Stimulated activated CD4-positive, alpha-beta T cell treated with anti-CD3 and anti-CD28 coated beads, Interleukin-4, amount 100 ng/mL, for 24 hours (primary cell): ENCODE measurements around the gene EEF2K.
A peak's percentile ranks its signal among the peaks of the same experiment; 100 is the strongest.
"Not testable (repeated sequence)": the region's sequence is repeated elsewhere in the genome, so short reads cannot be mapped to it uniquely, and the experiment has no call there.

Source experiments
- DNase-seq: peaks from one replicate; pipeline ENCODE4 v3.0.0-alpha.2; 2020

EEF2K gene

DNA sequence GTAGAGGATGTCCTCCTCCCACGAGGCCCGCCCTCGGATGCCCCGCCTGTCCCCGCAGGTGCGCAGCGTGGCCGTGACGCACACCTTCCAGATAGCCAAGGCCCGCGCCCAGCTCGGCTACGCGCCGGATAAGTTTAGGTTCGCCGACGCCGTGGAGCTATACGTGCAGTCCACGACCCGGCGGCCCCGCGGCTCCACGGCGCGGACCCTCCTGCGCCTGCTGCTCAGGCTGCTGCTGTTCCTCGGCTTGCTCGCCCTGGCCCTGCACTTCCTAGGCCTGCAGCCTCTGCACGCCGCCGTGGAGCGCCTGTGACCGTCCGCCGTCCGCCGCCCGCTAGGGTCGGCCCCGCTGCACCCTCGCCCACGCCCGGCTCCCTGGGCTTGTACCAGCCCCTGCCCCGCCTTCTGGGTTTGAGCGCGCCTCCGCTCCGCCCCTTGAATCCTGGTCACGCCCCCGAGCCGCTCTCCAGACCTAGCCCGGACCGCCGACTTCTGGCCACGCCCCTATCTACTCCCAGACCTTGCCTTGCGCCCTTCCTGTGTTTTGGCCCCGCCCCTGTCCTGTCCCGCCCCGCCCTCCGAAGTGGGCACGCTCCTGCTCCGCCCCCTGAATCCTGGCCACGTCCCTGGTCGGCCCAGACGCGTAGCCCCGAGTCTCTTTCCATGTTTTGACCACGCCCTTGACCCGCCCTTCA lies 15.8 kb upstream of the EEF2K start:
- peak; percentile 99 for DNase-seq

DNA sequence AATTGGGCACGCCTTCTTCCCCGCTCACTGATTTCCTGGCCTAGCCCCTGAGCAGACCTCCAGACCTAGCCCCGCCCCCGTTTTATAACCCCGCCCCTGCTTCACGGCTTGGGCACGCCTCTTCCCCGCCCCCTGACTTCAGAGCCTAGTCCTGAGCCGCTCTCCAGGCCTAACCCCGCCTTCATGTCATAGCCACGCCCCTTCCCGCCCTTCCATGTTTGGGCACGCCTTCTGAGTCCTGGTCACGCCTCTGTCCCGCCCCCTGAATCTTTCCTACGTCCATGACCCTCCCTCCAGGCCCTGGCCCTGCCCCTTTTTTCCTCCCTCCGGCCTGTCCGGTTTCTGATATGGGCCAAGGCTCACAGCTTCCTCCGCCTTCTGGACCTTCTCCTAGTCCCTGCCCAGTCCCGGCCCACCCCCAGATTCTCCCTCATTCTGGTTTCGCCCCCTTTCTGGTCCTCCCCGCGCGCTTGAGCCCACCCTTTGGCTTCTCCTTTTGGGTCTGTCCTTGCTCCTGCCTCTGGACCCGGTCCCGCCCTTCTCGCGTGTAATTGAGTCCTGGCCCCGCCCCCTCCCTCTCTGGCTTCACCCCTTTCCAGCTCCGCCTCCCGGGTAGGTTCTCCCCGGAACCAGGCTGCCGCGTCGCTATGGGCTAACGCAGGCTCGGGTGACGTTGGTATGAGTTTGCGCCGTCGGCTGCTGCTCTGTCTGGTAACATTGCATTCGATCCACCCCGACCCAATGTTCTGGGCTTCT lies 15.1 kb upstream of the EEF2K start:
- DNase-seq = peak; percentile 99

DNA sequence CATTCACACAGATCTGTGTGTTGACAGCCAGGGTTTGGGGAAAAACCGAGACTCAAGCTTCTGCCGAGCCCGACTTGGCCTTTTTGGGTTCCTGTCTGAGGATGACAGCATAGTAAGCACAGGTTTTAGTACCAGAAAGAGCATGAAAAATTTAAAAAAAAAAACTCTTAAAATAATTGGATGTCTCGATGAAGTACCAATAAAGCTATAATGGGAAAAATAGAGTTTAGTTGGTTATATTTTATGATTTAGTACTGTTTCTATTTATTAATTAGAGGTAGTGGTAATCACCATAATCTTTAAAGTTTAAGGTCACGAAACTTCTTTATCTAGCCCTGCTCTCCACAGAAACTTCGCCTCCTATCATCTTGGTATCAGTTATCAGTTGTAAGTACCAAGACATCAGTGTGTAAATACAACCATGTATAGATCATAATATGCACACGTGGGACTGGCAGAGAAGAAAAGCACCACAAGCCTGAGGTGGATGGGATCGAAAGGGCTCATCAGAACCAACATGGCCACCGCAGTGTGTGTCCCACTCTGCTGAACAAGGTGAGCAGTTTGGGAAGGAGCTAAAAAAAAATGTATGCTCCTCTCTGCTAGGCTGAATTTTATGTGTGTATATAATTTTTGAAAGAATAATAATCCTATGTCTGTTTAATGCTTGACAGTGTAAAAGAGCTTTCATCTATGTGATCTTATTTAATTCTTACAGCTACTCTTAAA lies 14.4 kb upstream of the EEF2K start:
- peak; percentile 43 for DNase-seq

DNA sequence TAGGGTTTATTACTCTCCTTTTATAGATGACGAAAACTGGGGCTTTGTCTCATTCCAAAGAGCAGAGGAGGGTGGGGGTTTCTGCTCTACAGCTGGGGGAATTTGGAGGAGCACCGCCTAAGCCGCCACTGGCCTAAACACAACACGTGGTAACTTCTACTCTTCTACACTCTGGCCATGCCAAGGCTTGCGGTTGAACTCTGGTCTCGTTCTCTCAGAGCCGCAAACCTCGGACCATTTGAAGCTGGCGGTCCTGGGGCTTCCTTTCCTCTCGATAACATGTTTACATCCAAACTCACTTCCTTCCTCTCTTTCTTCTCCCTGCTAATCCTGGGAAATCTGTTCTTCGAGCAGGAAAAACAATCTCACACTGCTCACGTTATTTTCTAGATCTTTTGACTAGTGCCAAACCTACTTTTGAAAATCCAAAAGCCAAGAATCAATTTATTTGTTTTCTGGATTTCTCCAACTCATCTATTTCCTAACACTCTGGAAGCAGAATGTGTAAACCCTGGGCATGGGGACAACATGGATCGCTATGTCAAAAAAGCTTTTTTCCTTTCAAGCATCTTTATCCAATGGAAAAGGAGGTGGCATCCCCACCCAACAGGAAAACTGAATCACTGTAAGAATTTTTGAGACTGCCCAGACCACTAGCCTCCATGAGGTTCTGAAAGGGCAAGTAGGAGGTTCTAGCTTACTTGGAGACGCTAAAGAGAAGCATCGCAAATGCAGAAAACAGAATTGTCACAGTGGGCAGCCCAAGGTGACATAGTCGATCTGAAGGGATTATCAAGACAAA lies 13.6 kb upstream of the EEF2K start:
- DNase-seq = peak; percentile 78

DNA sequence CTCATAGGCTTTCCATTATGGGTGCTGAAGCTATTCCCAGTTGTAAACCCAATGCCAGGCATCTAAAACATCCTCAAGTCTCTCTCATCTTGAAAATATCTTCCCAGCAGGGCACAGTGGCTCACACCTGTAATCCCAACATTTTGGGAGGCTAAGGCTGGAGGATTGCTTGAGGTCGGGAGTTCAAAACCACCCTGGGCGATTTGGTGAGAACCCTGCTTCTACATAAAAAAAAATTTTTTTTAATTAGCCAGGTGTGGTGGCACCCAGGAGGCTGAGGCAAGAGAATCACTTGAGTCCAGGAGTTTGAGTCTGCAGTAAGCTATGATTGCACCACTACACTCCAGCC lies 13.0 kb upstream of the EEF2K start:
- no peak for DNase-seq

DNA sequence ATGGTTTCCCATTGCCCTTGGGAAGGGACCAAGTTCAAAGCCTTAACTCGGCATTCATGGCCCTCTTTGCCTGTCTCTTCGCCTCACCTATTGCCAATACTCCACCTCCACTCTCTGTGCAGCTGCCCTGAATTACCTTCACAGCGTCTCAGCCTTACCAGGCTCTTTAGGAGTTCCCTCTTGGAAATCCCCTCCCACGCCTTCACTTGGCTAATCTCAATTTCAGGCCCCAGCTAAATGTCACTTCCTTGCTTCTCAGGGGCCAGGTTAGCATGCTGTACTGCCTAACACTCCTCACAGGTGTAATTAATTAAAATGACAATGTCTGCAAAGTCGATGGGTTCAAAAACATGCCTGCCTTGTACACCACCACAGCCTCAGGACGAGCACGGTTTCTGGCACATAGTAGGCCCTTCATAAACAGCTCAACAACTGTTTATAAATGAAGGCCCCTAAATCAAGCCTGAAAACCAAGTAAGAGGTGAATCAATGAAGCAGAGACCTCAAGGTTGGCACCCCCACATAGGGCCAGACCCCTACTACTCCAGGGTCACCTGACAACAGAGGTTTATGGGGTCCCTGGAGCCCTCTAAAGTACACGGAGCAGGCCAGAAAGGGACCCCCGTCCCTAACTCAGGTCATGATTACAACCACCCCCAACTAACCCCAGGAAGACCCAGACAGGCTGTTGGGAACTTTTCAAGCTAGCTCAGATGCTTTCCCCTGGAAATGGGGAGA lies 11.2 kb upstream of the EEF2K start:
- no peak for DNase-seq

DNA sequence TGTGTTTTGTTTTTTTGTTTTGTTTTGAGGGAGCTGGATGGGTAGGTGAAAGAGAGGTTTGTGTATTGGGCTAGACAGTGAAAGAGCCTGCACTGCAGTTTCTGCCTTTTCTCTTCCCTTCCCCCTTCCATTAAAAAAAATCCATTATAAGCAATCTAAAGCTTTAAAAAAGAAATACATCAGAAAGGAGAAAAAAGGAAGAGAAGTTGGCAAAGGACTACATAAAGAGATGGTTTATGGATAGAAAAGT lies 10.7 kb upstream of the EEF2K start:
- no peak for DNase-seq

DNA sequence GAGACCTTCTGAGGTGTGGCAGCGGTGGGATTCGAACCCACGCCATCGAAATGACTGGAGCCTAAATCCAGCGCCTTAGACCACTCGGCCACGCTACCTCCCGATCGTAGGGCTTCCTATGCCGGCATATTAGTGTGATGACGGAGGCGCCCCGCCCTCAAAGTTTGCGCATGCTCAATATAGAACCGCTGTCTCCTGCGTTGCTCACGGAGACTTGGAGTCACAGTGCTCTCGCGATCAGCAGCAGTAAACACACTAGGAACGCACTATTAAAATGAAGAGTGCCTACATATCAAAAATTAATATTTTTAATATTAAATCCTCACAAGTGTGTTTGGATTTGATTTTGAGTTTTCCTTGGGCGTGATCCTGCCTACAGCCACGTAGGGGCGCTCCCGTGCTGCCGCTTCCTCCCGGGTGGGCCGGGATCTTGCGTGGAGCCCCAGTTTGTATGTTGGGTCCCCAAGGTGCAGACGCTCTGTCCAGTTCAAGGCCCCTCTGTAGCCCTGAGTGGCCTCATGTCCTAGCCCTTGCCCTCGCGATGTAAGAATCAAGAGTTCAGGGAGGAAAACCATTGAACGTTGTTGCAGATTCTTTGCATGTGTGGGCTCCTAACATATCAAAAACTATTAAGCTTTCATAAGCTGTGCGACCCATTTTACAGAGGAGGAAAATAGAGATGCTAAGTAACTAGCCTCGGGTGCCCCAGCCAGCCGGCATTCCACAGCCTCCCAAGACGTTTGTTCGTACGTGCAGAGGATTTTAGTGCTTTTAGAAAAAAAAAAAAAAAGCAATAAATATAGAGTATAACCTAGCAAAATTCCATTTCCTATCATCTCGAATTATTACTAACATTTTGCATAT lies 10.2 kb upstream of the EEF2K start:
- DNase-seq = peak; percentile 93

DNA sequence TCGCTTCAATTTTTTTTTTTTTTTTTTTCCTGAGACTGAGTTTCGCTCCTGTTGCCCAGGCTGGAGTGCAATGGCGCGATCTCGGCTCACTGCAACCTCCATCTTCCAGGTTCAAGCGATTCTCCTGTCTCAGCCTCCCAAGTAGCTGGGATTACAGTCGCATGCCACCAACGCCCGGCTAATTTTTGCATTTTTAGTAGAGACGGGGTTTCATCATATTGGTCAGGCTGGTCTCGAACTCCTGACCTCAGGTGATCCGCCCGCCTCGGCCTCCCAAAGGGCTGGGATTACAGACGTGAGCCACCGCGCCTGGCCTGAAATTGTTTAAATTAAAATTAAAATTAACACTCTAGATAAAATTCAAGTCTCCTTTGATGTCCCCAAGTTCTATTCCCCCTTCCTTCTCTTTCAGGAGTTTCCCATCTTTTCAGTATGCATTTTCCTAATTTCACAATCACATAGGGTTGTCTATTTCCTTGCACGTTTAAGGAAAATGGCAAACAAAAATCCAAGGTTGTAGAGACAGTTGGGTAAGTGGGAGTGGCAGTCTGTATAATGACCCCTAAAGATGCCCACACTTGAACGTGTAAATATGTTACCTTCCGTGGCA lies 9.4 kb upstream of the EEF2K start:
- DNase-seq = not testable (repeated sequence)

DNA sequence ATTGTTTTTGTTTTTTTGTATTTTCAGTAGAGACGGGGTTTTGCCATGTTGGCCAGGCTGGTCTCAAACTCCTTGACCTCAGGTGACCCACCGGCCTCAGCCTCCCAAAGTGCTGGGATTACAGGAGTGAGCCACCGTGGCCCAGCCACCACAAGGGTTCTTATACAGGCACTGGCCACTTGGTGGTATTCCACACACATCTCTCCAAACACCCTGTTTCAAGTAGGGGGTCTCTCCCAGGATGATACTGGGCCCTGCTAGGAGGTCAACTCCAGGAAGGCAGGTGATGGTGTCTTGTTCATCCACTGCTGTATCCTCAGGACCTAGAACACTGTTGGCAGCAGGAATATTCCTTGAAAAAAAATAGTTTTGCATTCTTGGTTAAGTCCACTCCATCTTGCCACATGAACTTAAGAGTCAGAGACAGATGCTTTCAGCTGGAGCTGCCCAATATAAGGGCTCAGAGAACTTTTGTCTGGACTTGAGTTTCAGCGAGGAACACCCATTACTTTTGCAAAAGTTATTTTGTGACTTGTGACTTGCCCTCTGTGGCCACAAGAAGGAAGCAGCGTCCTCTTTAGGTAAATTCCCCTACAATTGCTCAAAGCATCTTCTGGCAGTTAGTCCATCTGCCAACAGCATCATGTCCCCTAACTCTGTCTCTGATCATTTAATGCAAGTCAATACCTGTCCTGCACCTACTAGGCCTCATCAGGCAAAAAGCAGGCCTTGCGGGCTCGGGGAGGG lies 7.4 kb upstream of the EEF2K start:
- no peak for DNase-seq

DNA sequence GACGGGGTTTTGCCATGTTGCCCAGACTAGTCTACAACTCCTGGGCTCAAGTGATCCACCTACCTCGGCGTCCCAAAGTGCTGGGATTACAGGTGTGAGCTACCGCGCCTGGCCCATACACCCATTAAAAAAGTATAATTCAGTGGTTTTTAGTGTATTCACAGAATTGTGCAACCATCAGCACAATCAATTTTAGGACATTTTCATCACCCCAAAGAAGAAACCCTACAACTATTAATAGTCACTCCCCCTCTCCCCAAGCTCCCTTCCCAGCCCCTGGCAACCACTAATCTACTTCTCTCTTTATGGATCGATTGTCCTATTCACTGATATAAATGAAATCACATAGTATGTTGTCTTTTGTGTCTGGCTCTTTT lies 3.8 kb upstream of the EEF2K start:
- DNase-seq = no peak

DNA sequence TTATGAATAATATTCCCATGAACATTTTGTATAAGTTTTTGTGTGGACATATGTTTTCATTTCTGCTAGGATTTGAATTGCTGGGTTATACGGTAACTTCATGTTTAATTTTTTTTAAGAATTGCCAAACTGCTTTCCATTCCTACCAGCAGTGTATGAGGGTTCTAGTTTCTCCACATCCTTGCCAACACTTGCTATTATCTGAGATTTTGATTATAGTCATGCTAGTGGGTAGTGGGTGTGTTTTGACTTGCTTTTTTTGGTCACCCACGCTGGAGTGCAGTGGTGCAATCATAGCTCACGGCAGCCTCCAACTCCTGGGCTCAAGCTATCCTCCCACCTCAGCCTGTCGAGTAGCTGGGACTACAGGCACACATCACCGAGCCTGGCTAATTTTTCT lies 3.0 kb upstream of the EEF2K start:
- no peak for DNase-seq

DNA sequence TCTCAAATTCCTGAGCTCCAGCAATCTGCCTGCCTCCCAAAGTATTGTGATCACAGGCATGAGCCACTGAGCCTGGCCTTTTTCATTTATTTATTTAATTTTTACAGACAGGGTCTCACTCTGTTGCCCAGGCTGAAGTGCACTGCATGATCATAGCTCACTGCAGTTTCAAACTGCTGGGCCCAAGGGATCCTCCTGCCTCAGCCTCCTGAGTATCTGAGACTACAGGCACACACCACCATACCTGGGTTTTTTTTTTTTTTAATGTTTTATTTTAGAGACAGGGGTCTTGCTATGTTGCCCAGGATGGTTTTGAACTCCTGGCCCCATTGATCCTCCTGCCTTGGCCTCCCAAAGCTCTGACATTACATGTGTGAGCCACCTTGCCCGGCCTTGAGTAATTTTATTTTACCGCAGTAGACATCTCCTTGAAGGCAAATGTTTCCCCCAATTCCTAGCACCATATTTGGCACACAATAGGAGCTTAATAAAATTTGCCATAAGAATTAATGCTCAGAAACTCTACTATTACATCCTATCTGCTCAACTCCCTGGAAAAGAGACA lies 1.9 kb upstream of the EEF2K start:
- DNase-seq = no peak

DNA sequence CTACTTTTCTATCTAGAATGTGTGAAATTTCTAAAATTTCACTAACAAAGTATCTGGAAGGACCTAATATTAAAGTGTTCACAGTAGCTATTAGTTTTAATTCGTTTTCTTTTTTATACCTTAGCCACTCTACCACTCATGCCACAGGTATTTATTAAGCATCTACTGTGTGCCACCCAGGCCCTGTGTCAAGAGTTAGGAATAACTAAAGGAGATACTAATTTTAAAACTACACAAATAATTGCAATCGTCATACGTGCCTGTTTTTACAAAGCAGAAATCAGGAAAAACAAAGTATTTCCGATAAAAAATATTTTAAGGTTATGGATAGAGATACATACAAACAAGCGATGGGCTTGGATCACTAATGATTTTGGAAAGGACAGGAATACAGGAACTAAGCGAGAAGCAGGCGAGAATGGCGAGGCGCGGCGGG lies 483 bp upstream of the EEF2K start:
- no peak for DNase-seq

DNA sequence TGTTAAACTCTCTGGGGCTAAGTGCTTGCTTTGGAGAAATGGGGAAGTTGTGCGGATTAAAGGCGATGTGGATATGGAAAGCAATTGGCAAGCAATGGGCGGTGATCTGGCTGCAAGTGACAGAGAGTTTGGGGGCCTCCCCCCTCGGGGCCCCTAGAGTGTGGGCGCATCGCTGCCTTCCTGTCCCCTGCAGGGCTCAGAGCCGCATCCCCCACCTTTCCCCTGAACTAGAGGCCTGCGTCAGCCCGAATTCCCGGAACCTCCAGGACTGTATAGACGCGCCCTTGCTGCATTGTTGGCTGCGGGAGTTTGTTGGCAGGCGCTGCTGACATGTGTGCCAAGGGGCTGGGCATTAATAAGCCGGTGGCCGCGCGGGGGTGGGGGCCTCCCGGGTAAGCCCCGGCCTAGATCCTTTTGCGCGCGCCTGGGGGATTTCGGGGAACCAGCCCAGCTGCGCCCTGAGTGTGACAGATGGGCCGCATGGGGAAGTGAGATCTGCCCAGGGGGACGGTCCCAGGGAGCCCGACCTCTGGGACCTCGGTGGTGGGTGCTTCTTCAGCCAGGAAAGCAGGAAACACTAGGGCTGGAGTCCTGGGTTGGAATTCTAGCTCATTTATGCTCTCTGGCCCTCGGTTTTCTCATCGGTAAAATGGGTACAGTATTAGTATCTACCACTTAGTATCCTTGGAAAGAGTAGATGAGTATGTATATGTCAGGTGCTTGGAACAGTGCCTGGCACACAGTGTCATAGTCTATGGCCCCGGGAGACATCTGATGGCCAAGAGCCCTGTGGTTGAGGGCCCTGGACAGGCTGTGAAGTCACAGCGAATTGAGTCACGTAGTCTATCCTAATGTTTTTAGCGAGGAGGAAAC lies 1.0 kb downstream of the EEF2K start:
- DNase-seq = peak; percentile 71

DNA sequence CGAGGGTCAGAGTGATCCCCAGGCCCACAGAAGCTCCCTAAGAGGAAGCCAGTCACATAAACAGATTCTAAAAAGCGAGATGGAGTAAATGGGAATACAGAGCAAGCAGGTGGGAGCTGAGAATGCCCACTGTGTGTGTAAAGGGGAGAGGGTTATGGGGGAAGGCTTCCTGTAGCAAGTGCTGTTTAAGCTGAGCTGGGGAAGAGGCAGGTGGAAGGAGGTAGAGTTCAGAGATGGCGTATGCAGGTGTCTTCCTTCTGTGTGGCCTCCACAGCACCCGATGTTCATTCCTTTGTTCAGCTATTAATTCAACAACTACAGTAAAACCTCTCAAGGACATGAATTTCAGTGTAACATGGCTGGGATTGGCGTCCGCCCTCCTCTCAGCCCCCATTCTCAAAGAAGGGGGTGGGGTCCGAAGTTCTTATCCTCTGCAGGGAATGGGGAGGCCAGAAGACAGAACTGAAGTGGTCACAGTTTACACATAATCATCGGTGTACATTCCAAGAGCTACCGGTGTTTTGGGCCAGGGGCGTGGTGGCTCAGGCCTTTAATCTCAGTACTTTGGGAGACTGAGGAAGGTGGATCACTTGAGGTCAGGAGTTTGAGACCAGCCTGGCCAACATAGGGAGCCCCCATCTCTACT lies 1.8 kb downstream of the EEF2K start:
- no peak for DNase-seq

DNA sequence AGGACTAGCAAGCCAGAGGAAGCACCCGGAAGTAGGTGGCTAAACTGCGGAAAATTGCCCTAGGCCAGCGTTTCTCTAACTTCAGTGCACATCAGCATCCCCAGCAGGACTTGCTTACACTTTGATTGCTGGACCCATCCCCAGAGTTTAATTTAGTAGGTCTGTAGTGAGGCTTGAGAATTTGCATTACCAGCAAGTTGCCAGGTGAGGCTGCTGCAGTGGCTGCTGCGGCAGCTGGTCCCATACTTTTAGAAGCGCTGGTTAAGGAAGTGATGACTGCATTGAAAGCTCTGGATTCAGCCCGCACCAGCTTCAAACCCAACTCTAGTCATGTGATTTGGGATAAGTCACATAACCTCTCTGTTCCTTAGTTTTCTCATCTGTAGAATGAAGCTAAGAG lies 4.2 kb downstream of the EEF2K start:
- no peak for DNase-seq

DNA sequence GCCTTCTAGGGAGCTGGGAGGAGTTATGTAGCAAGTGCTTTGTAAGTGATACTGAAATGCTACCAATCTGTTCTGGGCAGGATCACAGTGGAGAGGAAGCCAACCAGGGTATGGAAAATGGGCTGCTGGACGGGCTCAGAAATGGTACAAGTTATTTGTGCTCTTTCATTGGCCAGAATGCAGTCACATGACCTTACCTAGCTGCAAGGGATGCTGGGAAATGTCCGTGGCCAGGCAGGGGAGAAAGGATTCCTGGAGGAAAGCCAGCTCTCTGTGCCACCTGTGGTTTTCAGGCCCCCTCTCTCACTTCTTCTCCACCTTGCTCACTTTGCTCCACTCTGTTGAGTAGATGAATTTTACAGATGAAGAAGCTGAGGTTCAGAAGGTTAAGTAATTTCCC lies 4.8 kb downstream of the EEF2K start:
- no peak for DNase-seq

DNA sequence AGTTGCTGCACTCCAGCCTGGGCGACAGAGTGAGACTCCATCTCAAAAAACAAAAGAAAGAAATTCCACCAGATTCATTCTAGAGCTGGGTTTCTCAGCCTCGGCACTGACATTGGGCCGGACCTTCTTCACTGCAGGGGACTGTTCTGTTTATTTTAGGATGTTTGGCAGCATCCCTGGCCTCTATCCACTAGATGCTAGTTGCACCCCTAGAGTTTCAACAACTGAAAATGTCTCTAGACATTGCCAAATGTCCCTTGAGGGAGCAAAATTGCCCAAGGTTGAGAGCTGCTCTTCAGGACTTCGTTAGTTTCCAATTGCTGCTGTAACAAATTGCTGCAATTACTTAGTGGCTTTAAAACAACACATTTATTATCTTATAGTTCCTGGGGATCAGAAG lies 7.2 kb downstream of the EEF2K start:
- DNase-seq = no peak
